WI38 (cell line): Measurements from ENCODE around the gene CDKAL1.
"Not testable (repeated sequence)": the region's sequence is repeated elsewhere in the genome, so short reads cannot be mapped to it uniquely, and the experiment has no call there.

ENCODE experiments used
- H3K4me3 ChIP-seq: 2 replicates; pipeline ENCODE4 v1.5.1; 2011; ENCODE audit warnings: low read depth, mild to moderate bottlenecking, control low read depth, low read length
- TF ChIP-seq, protein P1 (sequence below): IDR thresholded peaks from 2 replicates; pipeline ENCODE4 v1.5.1; 2012; ENCODE audit warnings: low read depth, mild to moderate bottlenecking, control low read depth, low read length

Gene CDKAL1

DNA sequence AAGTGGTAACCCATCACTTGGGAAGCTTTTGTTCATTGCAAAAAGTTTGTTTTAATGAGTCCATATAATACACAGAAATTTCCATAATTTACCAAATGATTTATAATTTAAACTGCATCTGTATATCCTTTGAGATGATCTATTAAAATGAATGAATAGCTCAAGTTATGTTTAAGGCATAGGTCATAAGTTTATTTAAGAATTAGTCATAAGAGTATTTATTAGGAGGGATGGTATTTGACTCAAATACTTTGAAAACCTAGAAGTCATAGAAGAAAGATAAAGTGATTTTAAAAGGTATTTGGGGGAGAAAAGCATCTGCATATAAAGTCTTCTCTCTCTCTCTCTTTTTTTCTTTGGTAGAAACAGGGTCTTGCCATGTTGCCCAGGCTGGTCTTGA lies 388.5 kb downstream of the CDKAL1 start:
- no peak overlapping the region for H3K4me3 ChIP-seq
- TF ChIP-seq, protein P1, sequence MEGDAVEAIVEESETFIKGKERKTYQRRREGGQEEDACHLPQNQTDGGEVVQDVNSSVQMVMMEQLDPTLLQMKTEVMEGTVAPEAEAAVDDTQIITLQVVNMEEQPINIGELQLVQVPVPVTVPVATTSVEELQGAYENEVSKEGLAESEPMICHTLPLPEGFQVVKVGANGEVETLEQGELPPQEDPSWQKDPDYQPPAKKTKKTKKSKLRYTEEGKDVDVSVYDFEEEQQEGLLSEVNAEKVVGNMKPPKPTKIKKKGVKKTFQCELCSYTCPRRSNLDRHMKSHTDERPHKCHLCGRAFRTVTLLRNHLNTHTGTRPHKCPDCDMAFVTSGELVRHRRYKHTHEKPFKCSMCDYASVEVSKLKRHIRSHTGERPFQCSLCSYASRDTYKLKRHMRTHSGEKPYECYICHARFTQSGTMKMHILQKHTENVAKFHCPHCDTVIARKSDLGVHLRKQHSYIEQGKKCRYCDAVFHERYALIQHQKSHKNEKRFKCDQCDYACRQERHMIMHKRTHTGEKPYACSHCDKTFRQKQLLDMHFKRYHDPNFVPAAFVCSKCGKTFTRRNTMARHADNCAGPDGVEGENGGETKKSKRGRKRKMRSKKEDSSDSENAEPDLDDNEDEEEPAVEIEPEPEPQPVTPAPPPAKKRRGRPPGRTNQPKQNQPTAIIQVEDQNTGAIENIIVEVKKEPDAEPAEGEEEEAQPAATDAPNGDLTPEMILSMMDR, result no peak

DNA sequence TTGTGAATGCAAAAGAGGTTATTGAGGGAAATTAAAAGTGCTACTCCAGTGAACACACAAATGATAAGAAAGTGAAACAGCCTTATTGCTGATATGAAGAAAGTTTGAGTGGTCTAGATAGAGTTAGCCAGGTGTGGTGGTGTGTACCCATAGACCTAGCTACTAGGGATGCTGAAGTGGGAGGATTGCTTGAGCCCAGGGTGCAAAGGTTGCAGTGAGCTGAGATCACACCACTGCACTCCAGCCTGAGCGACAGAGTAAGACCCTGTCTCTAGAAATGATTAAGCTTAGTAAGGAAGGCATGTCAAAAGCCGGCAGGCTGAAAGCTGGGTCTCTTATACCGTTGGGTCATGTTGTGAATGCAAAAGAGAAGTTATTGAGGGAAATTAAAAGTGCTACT lies 389.8 kb downstream of the CDKAL1 start:
- H3K4me3 ChIP-seq, result not testable (repeated sequence)

DNA sequence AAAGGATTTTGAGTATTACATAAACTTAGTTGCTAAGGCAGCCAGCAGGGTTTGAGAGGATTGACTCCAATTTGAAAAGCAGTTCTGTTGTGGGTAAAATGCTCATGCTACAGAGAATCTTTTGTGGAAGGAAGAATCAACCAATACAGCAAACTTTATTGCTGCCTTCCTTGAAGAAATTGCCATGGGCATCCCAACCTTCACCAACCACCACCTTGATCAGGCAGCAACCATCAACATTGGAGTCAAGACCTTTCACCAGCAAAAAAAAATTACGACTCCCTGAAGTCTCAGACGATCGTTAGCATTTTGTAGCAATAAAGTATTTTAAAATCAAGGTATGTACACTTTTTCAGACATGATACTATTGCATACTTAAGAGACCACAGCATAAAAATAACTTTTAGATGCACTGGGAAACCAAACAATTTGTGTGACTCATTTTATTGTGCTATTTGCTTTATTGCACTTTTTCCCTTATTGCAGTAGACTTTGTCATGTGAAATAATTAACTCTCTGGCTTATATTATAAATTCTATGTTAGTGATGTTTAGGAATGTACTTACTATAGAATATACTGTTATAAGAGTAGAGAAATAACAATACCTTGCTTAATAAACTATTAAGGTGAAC lies 390.8 kb downstream of the CDKAL1 start:
- H3K4me3 ChIP-seq, result no peak overlapping the region
- TF ChIP-seq, protein P1, result no peak

DNA sequence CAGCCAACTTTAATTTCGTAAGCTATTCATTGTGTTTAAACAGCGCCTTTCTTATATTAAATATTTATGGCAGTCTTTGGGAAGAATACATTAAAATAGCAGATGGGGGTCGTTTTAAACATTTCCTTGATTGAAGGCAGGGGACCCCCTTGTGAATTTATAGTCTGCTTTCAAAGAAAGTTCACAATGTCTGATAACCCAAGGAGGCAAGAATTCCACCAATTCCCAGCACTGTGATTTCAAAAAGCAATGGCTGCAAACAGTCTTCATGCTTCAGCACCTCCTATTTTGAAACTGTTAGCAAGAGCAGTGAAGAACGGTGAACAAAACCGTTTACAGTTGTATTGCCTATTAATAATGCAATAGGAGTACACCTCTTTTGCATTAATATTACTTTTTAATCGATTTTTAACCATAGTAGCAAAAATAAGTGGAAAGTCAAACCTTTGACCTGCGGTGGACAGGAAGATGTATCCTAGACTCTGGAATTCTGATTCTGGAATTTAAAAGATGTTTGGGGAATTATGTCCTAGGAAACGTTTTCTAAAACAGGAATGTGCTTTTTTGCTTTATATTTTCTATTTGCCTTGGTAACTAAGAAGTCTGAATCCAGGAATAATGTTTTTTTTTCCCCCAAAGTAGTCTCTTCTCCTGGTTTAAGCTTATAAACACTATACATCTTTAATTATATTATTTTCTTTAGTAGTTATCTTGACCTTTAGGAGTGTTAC lies 393.0 kb downstream of the CDKAL1 start:
- H3K4me3 ChIP-seq, result no peak overlapping the region

DNA sequence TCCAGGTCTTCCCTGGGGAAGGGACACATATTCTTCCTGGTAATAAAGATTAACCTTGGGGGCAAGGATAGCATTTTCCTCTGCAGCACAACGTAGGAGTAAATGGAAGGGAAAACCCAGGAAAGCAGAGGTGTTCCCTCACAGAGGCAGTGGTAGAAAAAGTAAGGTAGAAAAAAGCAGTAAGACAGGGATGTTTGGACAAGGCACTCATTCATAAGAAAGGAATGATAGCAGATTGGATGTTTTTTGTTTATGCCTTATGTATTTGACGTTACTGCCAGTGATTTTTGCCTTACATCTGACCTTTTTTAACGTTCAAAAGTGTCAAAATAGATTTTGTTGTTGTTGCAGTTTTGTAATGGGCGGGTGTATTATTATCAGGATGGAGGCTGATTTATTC lies 395.0 kb downstream of the CDKAL1 start:
- H3K4me3 ChIP-seq, result no peak overlapping the region
- TF ChIP-seq, protein P1, result no peak

More for the DNA sequence above, 393.0 kb downstream of the CDKAL1 start:
- TF ChIP-seq, protein P1, result no peak

DNA sequence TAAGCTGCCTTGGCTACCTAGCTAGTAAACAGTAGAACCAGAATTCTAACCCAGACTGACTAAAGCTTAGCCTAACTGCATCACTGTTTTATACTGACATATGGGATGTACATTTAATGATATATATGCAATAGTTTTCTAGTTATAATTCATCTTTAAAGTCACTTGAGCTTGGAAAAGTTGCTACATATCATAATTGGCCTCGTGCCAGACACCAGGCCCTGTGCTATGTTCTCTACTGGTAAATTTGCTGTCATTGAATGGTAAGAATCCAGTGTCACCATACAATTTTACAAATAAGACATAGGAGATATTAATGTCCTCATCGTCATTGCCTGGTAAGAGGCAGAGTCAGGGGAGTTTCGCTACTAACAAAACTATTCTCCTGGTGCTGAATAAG lies 396.8 kb downstream of the CDKAL1 start:
- TF ChIP-seq, protein P1, result no peak
- H3K4me3 ChIP-seq, result no peak overlapping the region

DNA sequence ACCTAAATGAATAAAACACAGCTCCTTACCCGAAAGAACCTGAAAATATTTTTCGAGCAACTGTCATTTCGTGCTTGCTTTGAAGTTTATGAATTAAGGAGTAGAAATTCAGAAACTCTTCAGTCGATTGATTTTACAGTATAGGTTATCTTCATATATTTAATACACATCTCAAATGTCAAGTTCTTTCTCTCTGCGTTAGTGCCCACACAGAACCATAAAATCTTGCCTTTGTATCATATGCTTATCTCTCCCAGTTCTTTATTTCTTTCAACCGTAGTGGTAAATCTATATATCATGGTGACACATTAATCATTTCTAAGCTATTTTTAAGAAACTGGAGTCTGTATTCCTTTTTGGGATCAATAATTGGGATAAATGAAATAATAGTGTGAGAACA lies 397.5 kb downstream of the CDKAL1 start:
- no peak overlapping the region for H3K4me3 ChIP-seq
- TF ChIP-seq, protein P1, result no peak
